Measurements from ENCODE around the gene CLEC10A. TPM values are rescaled to one million over a fixed set of nuclear protein-coding genes. Genes with fewer than 3 reads are reported as not detected.

CLEC10A gene
- total RNA-seq, 1 experiment from 2014 or later: not detected

DNA sequence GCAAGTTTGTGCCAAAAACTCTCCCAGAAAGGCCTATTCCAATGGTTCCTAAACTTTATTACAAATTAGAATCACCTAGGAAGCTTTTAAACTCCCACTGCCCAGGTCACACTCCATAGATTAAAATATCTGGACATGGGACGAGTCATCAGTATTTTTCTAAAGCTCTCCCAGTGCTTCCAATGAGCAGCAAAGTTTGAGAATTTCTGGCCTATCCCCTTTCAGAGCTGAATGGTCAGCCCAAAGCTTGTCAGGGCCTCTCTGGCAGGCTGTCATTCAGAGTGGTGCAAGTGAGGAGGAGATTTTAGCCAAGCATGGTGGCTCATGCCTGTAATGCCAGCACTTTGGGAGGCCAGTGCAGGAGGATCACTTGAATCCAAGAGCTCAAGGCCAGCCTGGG, 54.8 kb downstream of the CLEC10A start:
- TF ChIP-seq SIN3A (IDR thresholded peaks at IDR 0.05; ENCODE audit: borderline replicate concordance, insufficient read depth, low read depth, low read length): no peak
- TF ChIP-seq, protein P1, sequence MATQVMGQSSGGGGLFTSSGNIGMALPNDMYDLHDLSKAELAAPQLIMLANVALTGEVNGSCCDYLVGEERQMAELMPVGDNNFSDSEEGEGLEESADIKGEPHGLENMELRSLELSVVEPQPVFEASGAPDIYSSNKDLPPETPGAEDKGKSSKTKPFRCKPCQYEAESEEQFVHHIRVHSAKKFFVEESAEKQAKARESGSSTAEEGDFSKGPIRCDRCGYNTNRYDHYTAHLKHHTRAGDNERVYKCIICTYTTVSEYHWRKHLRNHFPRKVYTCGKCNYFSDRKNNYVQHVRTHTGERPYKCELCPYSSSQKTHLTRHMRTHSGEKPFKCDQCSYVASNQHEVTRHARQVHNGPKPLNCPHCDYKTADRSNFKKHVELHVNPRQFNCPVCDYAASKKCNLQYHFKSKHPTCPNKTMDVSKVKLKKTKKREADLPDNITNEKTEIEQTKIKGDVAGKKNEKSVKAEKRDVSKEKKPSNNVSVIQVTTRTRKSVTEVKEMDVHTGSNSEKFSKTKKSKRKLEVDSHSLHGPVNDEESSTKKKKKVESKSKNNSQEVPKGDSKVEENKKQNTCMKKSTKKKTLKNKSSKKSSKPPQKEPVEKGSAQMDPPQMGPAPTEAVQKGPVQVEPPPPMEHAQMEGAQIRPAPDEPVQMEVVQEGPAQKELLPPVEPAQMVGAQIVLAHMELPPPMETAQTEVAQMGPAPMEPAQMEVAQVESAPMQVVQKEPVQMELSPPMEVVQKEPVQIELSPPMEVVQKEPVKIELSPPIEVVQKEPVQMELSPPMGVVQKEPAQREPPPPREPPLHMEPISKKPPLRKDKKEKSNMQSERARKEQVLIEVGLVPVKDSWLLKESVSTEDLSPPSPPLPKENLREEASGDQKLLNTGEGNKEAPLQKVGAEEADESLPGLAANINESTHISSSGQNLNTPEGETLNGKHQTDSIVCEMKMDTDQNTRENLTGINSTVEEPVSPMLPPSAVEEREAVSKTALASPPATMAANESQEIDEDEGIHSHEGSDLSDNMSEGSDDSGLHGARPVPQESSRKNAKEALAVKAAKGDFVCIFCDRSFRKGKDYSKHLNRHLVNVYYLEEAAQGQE (IDR thresholded peaks at IDR 0.05; ENCODE audit: insufficient read depth in 1 of 2, low read depth in 2 of 2, low read length in 1 of 2): no peak
- TF ChIP-seq TCF7L2 (IDR thresholded peaks at IDR 0.05; ENCODE audit: low read depth, low read length): no peak
- TF ChIP-seq POLR2AphosphoS5 (IDR thresholded peaks at IDR 0.05; ENCODE audit: low read depth, low read length): no peak
- TF ChIP-seq, protein P2, sequence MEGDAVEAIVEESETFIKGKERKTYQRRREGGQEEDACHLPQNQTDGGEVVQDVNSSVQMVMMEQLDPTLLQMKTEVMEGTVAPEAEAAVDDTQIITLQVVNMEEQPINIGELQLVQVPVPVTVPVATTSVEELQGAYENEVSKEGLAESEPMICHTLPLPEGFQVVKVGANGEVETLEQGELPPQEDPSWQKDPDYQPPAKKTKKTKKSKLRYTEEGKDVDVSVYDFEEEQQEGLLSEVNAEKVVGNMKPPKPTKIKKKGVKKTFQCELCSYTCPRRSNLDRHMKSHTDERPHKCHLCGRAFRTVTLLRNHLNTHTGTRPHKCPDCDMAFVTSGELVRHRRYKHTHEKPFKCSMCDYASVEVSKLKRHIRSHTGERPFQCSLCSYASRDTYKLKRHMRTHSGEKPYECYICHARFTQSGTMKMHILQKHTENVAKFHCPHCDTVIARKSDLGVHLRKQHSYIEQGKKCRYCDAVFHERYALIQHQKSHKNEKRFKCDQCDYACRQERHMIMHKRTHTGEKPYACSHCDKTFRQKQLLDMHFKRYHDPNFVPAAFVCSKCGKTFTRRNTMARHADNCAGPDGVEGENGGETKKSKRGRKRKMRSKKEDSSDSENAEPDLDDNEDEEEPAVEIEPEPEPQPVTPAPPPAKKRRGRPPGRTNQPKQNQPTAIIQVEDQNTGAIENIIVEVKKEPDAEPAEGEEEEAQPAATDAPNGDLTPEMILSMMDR (IDR thresholded peaks at IDR 0.05): no peak
- BruUV-seq (replicated peaks): no TSS peak
- DNase-seq (ENCODE audit: low read depth, low spot score) (no peak), ATAC-seq (no peak)
- Histone ChIP-seq H3K4me1 (ENCODE audit: control insufficient read depth, insufficient read depth, low read length) (peaks cover 14% of the 10 kb centered on the region), H3K36me3 (ENCODE audit: control insufficient read depth, insufficient read depth, low read length) (no peaks in the 10 kb centered on the region), H3K27ac (ENCODE audit: low read length) (no peak overlapping the region), H3K27me3 (ENCODE audit: control insufficient read depth, insufficient read depth, low read length) (no peaks in the 10 kb centered on the region), H3K4me3 (ENCODE audit: low read depth in 2 of 2, low read length in 2 of 2) (no peak overlapping the region), H3K9me3 (ENCODE audit: control insufficient read depth, insufficient read depth, low read depth, low read length) (no peaks in the 10 kb centered on the region)
- POLR2A ChIA-PET: no interaction called here
- CTCF ChIA-PET: no interaction called here
- intact Hi-C loops (cut with micrococcal nuclease; ENCODE audit: unreplicated experiment): no loop called here
- in situ Hi-C loops (cut with HindIII; ENCODE audit: low pct_unique_long_range_greater_than_20kb, low sequenced_read_pairs): no loop called here

Other genes starting within 250 kb of the CLEC10A start
- gene TEKT1, start 248.5 kb downstream of the CLEC10A start, total RNA-seq (2021; ENCODE audit: unreplicated experiment): not detected
- not detected for gene ALOX12, start 84.2 kb downstream of the CLEC10A start, total RNA-seq (2021; ENCODE audit: unreplicated experiment)
- 196 TPM for gene RNASEK, start 67.6 kb downstream of the CLEC10A start, total RNA-seq (2021; ENCODE audit: unreplicated experiment)
- 0.18 TPM for gene BCL6B, start 57.2 kb downstream of the CLEC10A start, total RNA-seq (2021; ENCODE audit: unreplicated experiment)
- 13.1 TPM for gene SLC16A13, start 44.2 kb downstream of the CLEC10A start, total RNA-seq (2021; ENCODE audit: unreplicated experiment)
- not detected for gene SLC16A11, start 36.2 kb downstream of the CLEC10A start, total RNA-seq (2021; ENCODE audit: unreplicated experiment)
- gene ASGR2, start 34.6 kb upstream of the CLEC10A start, total RNA-seq (2021; ENCODE audit: unreplicated experiment): 0.21 TPM
- 1.3 TPM for gene ASGR1, start 99.1 kb upstream of the CLEC10A start, total RNA-seq (2021; ENCODE audit: unreplicated experiment)
- gene DLG4, start 139.6 kb upstream of the CLEC10A start, total RNA-seq (2021; ENCODE audit: unreplicated experiment): 32.4 TPM
- gene ACADVL, start 139.7 kb upstream of the CLEC10A start, total RNA-seq (2021; ENCODE audit: unreplicated experiment): 305 TPM
- gene DVL2, start 154.3 kb upstream of the CLEC10A start, total RNA-seq (2021; ENCODE audit: unreplicated experiment): 84.2 TPM
- 69.3 TPM for gene PHF23, start 159.2 kb upstream of the CLEC10A start, total RNA-seq (2021; ENCODE audit: unreplicated experiment)
- 289 TPM for gene GABARAP, start 162.2 kb upstream of the CLEC10A start, total RNA-seq (2021; ENCODE audit: unreplicated experiment)
- gene CTDNEP1, start 171.5 kb upstream of the CLEC10A start, total RNA-seq (2021; ENCODE audit: unreplicated experiment): 132 TPM
- gene ELP5, start 172.0 kb upstream of the CLEC10A start, total RNA-seq (2021; ENCODE audit: unreplicated experiment): 89.5 TPM
- gene CLDN7, start 182.2 kb upstream of the CLEC10A start, total RNA-seq (2021; ENCODE audit: unreplicated experiment): 43.1 TPM
- gene SLC2A4, start 201.5 kb upstream of the CLEC10A start, total RNA-seq (2021; ENCODE audit: unreplicated experiment): 0.31 TPM
- 54.9 TPM for gene YBX2, start 214.4 kb upstream of the CLEC10A start, total RNA-seq (2021; ENCODE audit: unreplicated experiment)
- gene EIF5A, start 227.4 kb upstream of the CLEC10A start, total RNA-seq (2021; ENCODE audit: unreplicated experiment): 728 TPM
- 96.6 TPM for gene GPS2, start 235.1 kb upstream of the CLEC10A start, total RNA-seq (2021; ENCODE audit: unreplicated experiment)
- 58.9 TPM for gene NEURL4, start 249.1 kb upstream of the CLEC10A start, total RNA-seq (2021; ENCODE audit: unreplicated experiment)